NB4 (cell line): Measurements from ENCODE around the gene HLA-B.

ENCODE experiments used
- DNase-seq: peaks from one replicate; pipeline ENCODE4 v3.0.0; 2010; ENCODE audit warnings: low read depth
- H3K4me3 ChIP-seq: one replicate; pipeline ENCODE4 v1.5.1; 2011; ENCODE audit warnings: mild to moderate bottlenecking, low read depth, low read length, moderate library complexity
- MAX ChIP-seq: IDR thresholded peaks from 2 replicates; pipeline ENCODE4 v1.6.1; 2011; ENCODE audit warnings: low read depth, low read length
- MYC ChIP-seq: IDR thresholded peaks from 2 replicates; pipeline ENCODE4 v1.6.1; 2011; ENCODE audit warnings: low read depth, low read length
- POLR2A ChIP-seq: IDR thresholded peaks from 2 replicates; pipeline ENCODE4 v1.6.1; 2011; ENCODE audit warnings: mild to moderate bottlenecking; ENCODE audit not compliant: insufficient read length; ENCODE audit errors: extremely low read depth
- TF ChIP-seq, protein P1 (sequence below): IDR thresholded peaks from one replicate; pipeline ENCODE4 v1.5.1; 2012; ENCODE audit warnings: low read depth, low read length

Gene HLA-B

DNA sequence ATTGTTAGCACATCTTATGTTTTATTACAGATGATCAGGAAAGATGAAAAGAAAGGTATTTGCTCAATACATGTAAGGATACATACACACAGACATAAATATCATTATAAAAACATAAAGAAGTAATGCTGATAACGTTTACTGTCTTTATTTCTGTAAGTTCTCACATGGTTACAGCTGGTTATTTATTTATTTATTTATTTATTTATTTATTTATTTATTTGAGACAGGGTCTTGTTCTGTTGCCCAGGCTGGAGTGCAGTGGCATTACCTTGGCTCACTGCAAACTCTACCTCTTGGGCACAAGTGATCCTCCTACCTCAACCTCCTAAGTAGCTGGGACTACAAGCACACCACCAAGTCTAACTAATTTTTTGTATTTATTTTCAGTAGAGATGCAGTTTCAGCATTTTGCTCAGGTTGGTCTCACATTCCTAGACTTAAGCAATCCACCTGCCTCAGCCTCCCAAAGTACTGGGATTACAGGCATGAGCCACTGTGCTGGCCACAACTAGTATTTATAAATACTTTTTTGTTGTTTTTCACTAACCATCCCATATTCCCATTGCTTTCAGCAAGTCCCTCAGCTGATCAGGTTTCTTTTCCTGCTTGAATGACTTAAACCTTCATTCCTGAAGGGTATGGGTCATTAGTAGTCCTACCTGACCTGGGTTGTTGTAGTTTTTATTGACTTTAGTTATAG, 35.8 kb downstream of the HLA-B start:
- no peak overlapping the region for H3K4me3 ChIP-seq
- no peak for TF ChIP-seq MAX
- TF ChIP-seq, protein P1, sequence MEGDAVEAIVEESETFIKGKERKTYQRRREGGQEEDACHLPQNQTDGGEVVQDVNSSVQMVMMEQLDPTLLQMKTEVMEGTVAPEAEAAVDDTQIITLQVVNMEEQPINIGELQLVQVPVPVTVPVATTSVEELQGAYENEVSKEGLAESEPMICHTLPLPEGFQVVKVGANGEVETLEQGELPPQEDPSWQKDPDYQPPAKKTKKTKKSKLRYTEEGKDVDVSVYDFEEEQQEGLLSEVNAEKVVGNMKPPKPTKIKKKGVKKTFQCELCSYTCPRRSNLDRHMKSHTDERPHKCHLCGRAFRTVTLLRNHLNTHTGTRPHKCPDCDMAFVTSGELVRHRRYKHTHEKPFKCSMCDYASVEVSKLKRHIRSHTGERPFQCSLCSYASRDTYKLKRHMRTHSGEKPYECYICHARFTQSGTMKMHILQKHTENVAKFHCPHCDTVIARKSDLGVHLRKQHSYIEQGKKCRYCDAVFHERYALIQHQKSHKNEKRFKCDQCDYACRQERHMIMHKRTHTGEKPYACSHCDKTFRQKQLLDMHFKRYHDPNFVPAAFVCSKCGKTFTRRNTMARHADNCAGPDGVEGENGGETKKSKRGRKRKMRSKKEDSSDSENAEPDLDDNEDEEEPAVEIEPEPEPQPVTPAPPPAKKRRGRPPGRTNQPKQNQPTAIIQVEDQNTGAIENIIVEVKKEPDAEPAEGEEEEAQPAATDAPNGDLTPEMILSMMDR = no peak
- DNase-seq = no peak

DNA sequence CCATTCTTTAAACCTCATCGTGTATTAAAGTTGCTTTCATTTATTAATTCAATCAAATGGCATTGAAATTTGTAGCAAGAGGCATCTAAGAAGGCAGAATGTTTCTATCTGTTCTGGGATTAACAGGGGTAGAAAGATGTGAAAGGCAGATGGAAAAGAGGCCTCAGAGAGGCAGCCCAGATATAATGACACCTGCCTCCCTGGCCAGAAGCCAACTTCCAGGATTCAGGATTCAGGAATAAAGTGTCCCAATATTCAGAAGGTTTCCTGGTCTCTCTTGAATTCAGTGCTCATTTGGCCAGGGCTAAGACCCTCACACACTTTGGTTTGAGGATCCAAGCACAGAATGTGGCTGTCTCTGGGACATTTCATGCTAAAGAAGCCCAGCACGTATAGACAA, 39.9 kb downstream of the HLA-B start:
- DNase-seq = no peak

GRCh38 chr6:31309641-31310040, 47.3 kb downstream of the HLA-B start:
- TF ChIP-seq POLR2A (no peak), MAX (no peak)
- TF ChIP-seq, protein P1 = no peak
- DNase-seq = no peak
- no peak overlapping the region for H3K4me3 ChIP-seq

More for the DNA sequence above, 39.9 kb downstream of the HLA-B start:
- TF ChIP-seq MAX = no peak
- TF ChIP-seq, protein P1 = no peak
- no peak for TF ChIP-seq POLR2A
- TF ChIP-seq MYC = no peak
- H3K4me3 ChIP-seq = no peak overlapping the region

DNA sequence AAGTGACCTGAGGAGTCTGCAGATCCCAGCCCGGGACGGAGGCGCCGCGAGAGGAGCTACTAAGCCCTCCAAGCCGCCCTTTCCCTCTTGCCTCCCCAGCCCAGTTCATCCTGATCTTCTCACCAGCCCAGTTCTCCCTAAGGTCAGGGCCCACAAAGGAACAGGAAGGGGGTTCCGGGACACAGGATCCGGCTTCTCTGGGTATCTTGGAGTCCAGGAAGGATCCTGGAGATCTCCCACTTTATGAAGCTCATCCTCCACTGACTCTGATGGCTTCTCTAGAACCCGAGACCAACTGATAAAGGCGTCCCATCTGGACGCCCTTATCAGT, 48.2 kb downstream of the HLA-B start:
- TF ChIP-seq POLR2A (no peak), MYC (no peak), MAX (no peak)
- no peak for DNase-seq
- H3K4me3 ChIP-seq = no peak overlapping the region

- H3K4me3 ChIP-seq = no peak overlapping the region
- TF ChIP-seq, protein P1 = no peak
- TF ChIP-seq MYC = no peak
- no peak for TF ChIP-seq MAX
- no peak for TF ChIP-seq POLR2A
- DNase-seq = no peak
These were observed 48.7 kb downstream of the HLA-B start for GRCh38 chr6:31308050-31308844.

DNA sequence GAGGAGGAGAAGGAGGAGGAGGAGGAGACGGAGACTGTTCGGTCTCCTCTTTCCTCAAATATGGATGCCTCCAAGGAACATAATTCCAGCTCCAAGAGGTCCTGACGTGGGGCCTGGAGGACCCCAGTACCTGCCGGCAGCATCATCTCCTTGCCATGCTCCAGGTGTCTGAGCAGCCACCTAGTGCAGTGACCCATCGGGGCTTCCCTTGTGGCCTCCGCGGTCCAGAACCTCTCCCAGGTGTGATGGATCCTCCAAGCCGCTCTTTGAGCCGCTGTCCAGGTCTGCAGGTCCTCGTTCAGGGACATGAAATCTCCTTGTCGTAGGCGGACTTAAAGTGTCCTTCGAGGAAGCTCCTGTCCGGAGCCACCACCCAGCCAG, 49.3 kb downstream of the HLA-B start:
- H3K4me3 ChIP-seq = no peak overlapping the region
- TF ChIP-seq MAX = no peak
- TF ChIP-seq, protein P1 = no peak
- no peak for DNase-seq
